ENCODE measurements around the gene ATP6V0E1. TPM values are rescaled to one million over a fixed set of nuclear protein-coding genes. Genes with fewer than 3 reads are reported as not detected.

Gene ATP6V0E1
- total and polyA plus RNA-seq, 2 of the 4 experiments (the other 2 are of a cell fraction), result 258 to 277 TPM

- H3K9me1 ChIP-seq (ENCODE audit: insufficient read depth, low read length), result peaks cover 11% of the 10 kb centered on the region
- no peak overlapping the region for H3K4ac ChIP-seq (ENCODE audit: low read depth, low read length)
- no peak overlapping the region for H3K27ac ChIP-seq (ENCODE audit: insufficient read depth, low read length)
- peaks cover 20% of the 10 kb centered on the region; the same call in 1 of the 2 replicates for H3K36me3 ChIP-seq (ENCODE audit: control insufficient read depth, insufficient read depth, low read length)
- H3K4me3 ChIP-seq (ENCODE audit: insufficient read depth, low read depth, low read length), result no peak overlapping the region
- no peak overlapping the region for H3K18ac ChIP-seq (ENCODE audit: low read depth, low read length)
- H4K91ac ChIP-seq (ENCODE audit: insufficient read depth, low read depth, low read length), result no peak overlapping the region
- peaks cover 14% of the 10 kb centered on the region for H3K4me1 ChIP-seq (ENCODE audit: control insufficient read depth, insufficient read depth, low read length)
- no peak overlapping the region for H3K23ac ChIP-seq (ENCODE audit: low read depth, low read length)
- H4K5ac ChIP-seq (ENCODE audit: low read depth, low read length), result no peak overlapping the region
- ATAC-seq (ENCODE audit: low read depth), result no peak
- no peak overlapping the region for H2AK5ac ChIP-seq (ENCODE audit: low read depth, low read length)
- dilution Hi-C loops (cut with HindIII; ENCODE audit: low sequenced_read_pairs, unreplicated experiment) (no loop called here), in situ Hi-C loops (cut with MboI; ENCODE audit: low sequenced_read_pairs) (no loop called here), intact Hi-C loops (cut with micrococcal nuclease) (no loop called here)
- H2AK9ac ChIP-seq (replicated peaks; ENCODE audit: low read depth, low read length, poor library complexity), result no peak overlapping the region
- peak; percentile 50 for DNase-seq
- no peak overlapping the region for H2AFZ ChIP-seq (replicated peaks; ENCODE audit: low read length, poor library complexity)
- no peak overlapping the region for H2BK120ac ChIP-seq (ENCODE audit: low read depth, low read length)
- no peaks in the 10 kb centered on the region for H3K9me3 ChIP-seq (ENCODE audit: control insufficient read depth, insufficient read depth, low read length)
- no peak overlapping the region for H2BK20ac ChIP-seq (ENCODE audit: low read depth, low read length)
- H4K20me1 ChIP-seq (ENCODE audit: insufficient read depth, low read length), result peaks cover 28% of the 10 kb centered on the region
- TF ChIP-seq MAZ (IDR thresholded peaks at IDR 0.05; ENCODE audit: borderline replicate concordance, low read depth, low read length), result no peak
- TF ChIP-seq RAD21 (IDR thresholded peaks at IDR 0.05; ENCODE audit: low read length), result no peak
- no peak for TF ChIP-seq NFE2L2 (IDR thresholded peaks at IDR 0.05; ENCODE audit: low read depth, low read length)
- no peak for TF ChIP-seq CEBPB (IDR thresholded peaks at IDR 0.05; ENCODE audit: low read depth, low read length)
- no peak for TF ChIP-seq ELK1 (IDR thresholded peaks at IDR 0.05; ENCODE audit: borderline replicate concordance, low read depth, low read length)
- no peak for TF ChIP-seq USF2 (IDR thresholded peaks at IDR 0.05; ENCODE audit: low read depth, low read length)
- no peak for TF ChIP-seq POLR2A (IDR thresholded peaks at IDR 0.05; ENCODE audit: low read depth, low read length)
- no peak for TF ChIP-seq RCOR1 (IDR thresholded peaks at IDR 0.05; ENCODE audit: insufficient replicate concordance, low read length)
- no peak for TF ChIP-seq SMC3 (IDR thresholded peaks at IDR 0.05; ENCODE audit: low read depth, low read length)
- no peak for TF ChIP-seq MXI1 (IDR thresholded peaks at IDR 0.05; ENCODE audit: borderline replicate concordance, low read depth, low read length)
- no peak for TF ChIP-seq BHLHE40 (IDR thresholded peaks at IDR 0.05; ENCODE audit: low read depth, low read length)
- no peak for TF ChIP-seq MAFK (IDR thresholded peaks at IDR 0.05; ENCODE audit: low read depth, low read length)
- TF ChIP-seq CHD1 (IDR thresholded peaks at IDR 0.05; ENCODE audit: low read depth, low read length), result no peak
- TF ChIP-seq RFX5 (IDR thresholded peaks at IDR 0.05; ENCODE audit: low read depth, low read length), result no peak
- POLR2A ChIA-PET (ENCODE audit: unreplicated experiment), result no interaction called here
- H3K9ac ChIP-seq (ENCODE audit: low read depth, low read length), result no peak overlapping the region
- peaks cover 32 to 70% of the 10 kb centered on the region in 2 experiments for H3K79me1 ChIP-seq (ENCODE audit: low read depth in 1 of 2, low read length in 2 of 2)
- no CpG with 5 or more reads among the region's 6 CpGs for WGBS, 2 experiments (ENCODE audit: extremely low coverage in 2 of 2, insufficient read length in 1 of 2)
- CTCF ChIA-PET, result no interaction called here
- H2BK15ac ChIP-seq (ENCODE audit: low read depth, low read length), result no peak overlapping the region
- no peak overlapping the region for H3K56ac ChIP-seq (ENCODE audit: extremely low read depth, insufficient read depth, low read length)
- no peak overlapping the region for H3K14ac ChIP-seq (replicated peaks; ENCODE audit: low read depth, low read length)
- BruUV-seq (replicated peaks), result no TSS peak
- no peak overlapping the region for H3K4me2 ChIP-seq (ENCODE audit: low read depth, low read length)
- no peaks in the 10 kb centered on the region for H3K27me3 ChIP-seq (ENCODE audit: control insufficient read depth, insufficient read depth, low read length)
- H4K8ac ChIP-seq (ENCODE audit: low read depth in 2 of 2, low read length in 2 of 2), result no peak overlapping the region
- H2BK5ac ChIP-seq (ENCODE audit: low read depth, low read length, poor library complexity, severe bottlenecking), result no peak overlapping the region
Observed at GRCh38 chr5:173025651-173026050, 42.1 kb downstream of the ATP6V0E1 start.
